GM19023 (cell line): Measurements from ENCODE around the gene IRF3.
"Not testable (repeated sequence)": the region's sequence is repeated elsewhere in the genome, so short reads cannot be mapped to it uniquely, and the experiment has no call there.

Source experiments
- ATAC-seq: cut with Tn5 transposase; IDR thresholded peaks from one replicate; pipeline ENCODE4 v1.9.1; 2021; ENCODE audit warnings: mild to moderate bottlenecking, moderate library complexity; ENCODE audit not compliant: unreplicated experiment

Gene IRF3

DNA sequence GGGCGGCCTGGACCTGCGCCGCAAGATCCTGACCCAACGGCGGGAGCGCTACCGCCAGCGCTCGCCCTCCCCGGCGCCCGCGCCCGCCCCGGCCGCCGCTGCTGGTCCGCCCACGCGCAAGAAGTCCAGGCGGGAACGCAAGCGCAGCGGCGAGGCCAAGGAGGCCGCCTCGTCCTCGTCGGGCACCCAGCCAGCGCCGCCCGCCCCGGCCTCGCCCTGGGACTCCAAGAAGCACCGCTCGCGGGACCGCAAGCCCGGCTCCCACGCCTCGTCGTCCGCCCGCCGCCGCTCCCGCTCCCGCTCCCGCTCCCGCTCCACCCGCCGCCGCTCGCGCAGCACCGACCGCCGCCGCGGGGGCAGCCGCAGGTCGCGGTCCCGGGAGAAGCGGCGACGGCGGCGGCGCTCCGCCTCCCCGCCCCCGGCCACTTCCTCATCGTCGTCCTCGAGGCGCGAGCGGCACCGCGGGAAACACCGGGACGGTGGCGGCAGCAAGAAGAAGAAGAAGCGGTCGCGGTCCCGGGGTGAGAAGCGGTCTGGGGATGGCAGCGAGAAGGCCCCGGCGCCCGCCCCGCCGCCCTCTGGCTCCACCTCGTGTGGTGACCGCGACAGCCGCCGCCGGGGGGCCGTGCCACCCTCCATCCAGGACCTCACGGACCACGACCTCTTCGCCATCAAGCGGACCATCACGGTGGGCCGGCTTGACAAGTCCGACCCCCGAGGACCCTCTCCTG is 13.7 kb downstream of the IRF3 start:
- no peak for ATAC-seq

DNA sequence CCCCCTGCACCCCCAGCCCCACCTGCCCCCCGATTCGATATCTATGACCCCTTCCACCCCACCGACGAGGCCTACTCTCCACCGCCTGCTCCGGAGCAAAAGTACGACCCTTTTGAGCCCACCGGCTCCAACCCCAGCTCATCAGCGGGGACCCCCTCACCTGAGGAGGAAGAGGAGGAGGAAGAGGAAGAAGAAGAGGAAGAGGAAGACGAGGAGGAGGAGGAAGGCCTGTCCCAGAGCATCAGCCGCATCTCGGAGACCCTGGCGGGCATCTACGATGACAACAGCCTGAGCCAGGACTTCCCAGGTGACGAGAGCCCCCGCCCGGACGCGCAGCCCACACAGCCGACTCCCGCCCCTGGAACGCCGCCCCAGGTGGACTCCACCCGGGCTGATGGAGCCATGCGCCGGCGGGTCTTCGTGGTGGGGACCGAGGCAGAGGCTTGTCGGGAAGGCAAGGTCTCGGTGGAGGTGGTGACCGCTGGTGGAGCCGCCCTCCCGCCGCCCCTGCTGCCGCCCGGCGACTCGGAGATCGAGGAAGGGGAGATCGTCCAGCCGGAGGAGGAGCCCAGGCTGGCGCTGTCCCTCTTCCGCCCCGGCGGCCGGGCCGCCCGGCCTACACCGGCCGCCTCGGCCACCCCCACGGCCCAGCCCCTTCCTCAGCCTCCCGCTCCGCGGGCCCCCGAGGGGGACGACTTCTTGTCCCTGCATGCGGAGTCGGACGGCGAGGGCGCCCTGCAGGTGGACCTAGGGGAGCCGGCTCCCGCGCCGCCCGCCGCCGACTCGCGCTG is 14.4 kb downstream of the IRF3 start:
- ATAC-seq = no peak

DNA sequence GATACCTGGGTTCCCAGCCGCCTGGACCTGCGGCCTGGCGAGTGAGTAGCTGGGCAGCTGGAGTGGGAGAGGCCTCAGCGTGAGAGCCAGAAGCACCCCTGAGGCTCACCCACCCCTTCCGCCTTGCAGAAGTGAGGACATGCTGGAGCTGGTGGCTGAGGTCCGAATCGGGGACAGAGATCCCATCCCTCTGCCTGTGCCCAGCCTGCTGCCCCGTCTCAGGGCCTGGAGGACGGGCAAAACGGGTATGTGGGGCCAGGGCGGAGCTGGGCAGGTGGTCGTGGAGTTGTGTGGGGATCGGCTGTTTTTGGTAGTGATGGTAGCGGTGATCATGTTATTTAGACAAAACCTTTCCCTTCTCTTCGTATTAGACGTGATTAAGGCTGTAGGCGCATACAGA is 19.1 kb downstream of the IRF3 start:
- no peak for ATAC-seq

DNA sequence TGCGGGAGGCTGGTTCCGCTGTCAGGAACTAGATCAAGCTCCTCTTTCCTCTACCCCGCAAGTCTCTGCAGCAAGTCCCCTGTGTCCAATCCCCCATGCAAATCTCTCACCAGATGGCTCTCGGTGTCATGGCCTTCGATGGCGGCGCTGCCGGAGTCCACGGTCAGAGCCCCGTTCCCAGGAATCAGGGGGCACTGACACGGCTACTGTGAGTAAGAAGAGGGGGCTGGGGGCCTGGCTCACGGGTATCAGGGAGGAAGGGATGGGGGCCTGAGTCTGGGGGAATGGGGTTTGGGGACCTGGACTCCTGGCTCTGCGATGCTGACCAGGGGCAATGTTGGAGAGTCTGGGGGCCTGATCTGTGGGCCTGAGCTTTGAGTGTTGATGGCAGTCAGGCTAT is 19.7 kb downstream of the IRF3 start:
- no peak for ATAC-seq

DNA sequence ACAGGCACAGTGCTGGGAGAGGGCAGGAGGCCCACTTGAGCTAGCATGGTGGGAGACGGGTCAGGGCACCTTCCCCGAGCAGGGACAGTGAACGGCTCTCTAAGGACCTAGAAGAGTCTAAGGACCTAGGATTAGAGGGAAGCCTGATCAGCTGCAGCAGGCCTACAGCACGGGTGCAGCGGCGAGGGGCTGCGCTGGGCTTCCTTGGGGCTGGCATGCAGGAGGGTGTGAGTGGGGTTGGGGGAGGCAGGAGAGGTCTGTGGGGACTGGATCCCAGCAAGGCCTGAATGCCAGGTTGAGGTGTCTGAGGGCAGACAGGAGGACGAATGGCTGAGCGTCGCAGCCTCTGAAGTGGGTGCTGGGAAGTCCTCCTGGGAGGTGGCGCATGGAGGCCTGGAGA is 20.1 kb downstream of the IRF3 start:
- no peak for ATAC-seq

DNA sequence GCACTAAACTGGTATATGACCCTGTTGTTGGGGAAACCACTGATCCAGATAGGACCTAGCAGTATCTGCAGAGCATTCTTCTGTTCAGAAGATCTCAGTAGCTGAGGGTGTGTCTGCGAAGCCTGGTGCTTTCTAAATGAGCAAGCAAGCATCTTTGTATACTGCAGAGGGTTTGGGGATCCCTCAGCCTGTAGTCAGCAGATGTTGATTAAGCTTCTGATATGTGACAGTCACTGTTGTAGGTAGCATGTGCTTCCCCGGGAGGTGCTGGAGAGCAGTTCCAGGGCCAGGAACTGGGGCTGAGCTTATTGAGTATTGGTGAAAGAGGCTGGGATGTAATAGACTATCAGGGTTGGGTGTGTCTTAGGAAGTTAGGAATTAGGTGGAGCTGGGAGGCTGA is 22.2 kb downstream of the IRF3 start:
- ATAC-seq = no peak

DNA sequence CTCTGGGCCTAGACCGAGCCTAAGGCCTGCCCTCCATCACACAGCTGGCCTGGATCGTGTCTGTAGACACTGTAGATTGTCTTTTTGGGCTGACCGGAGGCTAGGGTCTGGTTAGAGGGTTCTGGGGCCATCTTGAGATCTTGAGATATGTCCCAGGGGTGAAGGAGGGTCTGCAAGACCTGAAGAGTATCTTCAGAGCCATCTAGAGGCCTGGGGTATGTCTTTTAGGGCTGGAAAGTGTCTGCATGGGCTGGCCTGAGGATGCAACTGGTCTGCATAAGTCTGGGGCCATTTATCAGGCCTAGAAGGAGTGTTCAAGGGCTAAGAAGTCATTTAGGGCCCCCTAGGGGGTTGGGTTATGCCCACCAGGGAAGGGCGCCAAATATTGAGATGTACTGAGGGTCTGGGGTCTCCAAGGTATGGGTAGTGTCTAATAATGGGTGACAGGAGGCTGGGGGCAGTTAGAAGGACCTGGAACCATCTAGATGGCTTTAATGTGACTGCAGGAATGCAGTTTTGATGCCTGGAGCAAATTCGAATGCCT is 23.1 kb downstream of the IRF3 start:
- ATAC-seq = no peak

DNA sequence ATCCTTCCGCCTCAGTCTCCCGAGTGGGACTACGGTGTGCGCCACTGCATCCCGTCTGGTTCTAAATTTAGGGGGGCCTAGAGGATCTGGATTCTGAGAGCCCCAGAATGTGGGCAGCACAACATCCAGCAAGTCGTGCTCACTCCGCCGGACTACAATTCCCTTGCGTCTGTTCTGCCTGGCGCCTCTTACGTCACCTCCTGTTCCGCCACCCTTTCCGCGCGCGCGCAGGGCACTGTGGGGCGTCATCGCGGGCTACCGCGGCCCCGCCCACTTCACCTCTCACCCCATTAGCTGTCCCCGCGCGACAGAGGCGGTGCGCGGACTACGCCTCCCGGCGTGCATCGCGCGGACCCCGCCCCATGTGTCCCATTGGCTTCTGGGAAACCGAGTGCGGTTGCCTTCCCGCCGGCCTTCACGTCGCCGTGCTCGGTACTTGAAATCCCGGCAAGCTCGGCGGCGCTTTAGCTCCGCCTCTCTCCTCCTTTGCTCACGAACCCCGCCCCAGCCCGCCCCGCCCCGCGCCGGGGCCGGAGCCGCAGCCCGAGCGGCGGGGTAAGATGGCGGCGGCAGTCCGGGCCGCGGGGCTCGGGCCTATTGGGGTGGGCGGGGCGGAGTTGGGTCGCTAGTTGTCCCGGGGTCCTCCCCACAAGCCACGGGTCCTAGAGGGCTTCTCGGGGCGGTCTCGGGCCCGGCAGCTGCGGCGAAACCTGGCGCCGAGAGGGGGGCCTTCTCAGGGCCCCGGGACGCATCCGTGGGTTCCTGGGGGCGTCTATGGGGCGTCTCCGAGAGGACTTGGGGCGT is 23.8 kb downstream of the IRF3 start, which contains the start of gene SCAF1:
Gene SCAF1 (plus strand): TSS at position 522 of the 804 bp plus-strand sequence. CDS start 2,818 bp downstream, outside the sequence.
- ATAC-seq = peak; percentile 52

DNA sequence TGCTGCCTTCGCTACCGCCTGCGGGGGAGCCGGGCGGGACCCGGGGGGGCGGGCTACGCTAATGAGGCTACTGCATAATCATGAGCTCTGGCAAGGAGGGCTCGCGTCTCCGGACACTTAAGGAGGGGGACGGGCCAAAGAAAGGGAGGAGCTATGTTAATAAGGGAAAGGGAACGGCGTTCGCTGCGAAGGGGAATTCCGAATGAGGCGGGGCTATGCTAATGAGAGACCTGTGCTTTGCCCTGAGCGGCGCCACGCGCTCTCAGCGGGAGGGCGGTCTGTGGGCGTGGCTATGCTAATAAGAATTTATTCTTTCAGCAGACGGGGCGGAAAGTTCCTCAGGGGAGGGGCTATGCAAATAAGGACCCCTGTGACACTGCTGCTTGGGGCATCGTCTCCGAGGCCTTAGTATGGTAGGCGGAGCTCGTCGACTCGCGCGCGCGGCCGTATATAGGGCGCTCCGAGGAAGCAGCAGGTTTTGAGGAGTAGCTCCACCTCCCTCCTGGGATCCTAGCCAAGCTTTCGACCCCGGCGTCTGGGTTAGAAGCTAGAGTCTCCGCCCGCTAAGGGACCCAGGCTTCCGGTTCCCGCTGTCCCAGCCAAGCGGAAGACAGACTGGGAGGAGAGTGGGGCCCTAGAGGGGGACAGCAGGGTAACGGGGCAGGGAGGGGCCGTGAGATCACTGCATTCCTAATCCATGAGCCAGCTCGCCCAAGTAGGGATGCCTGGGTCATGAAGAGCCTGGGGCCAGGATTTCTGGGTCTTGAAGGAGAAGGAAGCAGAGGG is 25.4 kb downstream of the IRF3 start, which contains the start of gene RRAS:
Gene RRAS (minus strand): TSS at position 31 of the 786 bp plus-strand sequence. CDS start 45 bp downstream, outside the sequence.
- ATAC-seq = peak; percentile 56

DNA sequence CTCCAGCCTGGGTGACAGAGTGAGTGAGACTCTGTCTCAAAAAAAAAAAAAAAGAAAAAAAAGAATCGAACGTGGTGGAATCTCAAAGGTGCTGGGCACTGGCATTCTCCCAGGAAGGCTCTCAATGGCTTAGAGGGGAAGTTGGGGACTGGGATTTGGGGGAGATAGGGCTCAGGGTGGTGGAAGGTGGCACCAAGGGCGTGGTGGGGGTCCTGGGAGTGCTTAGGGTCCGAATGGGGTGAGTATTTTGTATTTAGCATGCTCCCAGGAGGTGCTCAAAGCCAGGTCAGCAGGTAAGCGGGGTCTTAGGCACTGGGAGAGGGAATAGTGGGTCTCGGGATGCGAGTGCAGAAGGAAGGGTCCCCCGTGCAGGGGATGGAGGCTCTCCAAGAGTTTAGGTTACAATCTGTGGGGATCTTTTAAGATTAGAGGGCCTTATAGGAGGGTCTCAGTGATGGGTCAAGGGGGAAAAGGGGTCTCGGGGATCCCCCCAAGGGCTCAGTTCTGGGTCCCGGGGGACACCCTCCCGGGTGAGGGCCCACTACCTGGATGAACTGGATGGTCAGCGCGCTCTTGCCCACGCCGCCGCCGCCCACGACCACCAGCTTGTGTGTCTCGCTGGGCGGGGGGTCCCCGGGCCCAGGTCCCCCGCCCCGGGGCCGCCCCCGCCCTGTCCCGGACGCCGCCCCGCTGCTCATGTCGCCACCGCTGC is 26.1 kb downstream of the IRF3 start:
- no peak for ATAC-seq

DNA sequence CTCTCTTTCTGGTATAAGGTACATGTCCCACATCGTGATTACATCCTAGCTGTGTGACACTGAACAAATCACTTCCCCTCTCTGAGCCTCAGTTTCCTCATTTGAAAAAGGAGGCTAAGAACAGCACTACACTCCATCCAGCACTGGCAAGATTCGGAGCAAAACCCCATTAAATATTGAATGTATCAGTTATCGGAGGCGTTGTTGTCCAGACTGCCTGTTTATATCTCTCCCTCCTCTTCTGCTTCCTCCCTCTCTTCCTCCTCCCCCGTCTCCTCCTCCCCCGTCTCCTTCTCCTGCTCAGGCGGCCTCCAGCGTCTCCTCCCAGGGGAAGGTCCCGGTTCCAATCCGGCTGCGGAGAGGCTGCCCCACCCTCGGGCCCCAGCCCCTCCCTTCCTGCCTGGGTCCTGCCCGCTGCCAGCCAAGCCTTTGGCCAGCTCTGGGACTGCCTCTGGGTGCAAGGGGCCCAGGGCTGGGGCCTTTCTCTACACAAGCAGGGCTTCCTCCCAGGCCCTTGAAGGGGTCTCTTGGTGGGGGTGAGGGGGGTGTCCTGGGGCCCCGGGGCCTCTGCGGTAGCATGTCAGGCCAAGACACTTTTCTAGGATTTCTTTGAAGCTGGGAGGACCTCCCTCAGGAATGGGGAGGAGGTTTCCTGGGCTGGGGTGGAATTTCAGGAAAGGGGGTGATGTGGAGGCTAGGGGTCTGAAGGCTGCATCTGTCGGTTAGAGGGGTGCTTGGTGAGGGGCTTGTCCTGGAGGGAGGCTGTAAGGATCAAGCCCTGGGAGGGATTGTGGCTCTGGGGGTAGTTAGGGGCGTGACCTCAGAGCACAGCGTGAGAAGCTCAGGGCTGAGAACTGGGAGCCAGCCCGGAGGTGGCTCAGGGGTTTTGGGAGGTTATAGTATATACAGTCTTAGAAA is 27.6 kb downstream of the IRF3 start:
- no peak for ATAC-seq

DNA sequence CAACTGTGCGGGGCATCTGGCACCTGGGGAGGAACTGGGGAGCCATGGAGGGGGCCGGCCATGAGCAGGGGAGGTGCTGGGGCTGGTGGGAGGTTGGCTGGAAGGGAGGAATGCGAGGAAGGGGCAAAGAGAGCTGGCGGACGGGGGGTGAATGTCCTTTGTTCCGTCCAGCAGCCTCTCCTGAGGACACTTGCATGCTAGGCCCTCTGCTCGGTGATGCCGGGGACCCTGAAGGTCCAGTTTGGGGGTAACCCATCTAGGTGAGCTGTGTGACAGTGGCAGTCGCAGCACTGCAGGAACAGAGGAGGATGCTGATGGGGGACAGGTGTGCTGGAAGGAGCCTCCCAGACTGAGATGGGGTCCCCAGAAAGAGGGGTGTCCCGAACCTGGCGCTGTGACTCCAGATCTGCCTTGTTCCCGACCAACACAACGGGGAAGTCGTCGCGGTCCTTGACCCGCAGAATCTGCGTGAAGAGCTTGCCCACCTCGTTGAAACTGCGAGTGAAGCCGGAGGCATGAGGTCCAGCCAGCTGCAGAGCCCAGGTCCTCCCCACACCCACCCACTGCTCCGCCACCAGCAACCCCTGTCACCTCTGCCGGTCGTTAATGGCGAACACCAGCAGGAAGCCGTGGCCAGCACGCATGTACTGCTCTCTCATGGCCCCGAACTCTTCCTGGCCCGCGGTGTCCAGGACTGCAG is 29.3 kb downstream of the IRF3 start:
- no peak for ATAC-seq

DNA sequence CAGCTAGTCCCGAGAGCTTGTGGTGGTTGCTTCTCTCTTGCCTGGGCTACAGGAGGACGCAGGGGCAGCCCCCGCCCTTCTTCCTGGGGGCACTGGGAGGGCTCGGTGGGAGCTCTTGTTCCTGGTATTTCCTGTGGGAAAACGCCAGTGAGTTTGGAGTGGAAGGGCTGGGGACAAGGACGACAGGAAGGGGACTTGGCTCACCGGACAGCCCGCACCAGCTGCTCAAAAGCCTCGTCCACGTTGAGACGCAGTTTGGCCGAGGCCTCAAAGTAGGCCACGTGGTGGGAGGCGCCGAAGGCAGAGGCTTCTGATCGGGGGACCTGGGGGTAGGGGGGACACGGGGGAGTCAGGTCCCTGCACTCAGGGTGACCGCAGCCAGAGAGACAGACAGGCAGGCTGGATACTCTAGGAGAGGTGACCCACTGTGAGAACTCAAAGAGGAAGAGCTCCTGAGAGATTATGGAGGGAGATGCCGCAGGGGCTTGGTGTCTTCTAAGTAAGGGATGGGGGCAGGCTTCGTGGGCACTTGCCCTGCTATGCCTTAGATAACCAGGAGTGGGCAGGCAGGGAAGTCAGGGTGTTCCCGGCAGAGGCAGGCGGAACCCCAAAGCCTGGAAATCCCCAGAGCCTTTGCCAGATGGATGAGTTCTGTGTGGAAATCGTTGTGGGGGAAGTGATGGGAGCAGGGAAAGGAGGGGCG is 30.0 kb downstream of the IRF3 start:
- no peak for ATAC-seq

DNA sequence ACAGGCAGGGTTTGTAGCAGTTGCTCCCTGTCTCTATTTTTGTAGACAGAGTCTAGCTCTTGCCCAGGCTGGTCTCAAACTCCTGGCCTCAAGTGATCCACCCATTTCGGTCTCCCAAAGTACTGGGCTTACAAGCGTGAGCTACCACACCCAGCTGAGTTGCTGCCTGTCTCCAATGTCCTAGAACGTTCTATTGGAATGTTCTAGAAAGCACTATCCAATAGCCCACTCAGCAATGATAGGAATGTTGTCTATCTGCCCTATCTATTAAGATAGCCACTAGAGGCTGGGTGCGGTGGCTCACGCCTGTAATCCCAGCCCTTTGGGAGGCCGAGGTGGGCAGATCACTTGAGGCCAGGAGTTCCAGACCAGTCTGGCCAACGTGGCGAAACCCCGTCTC is 32.4 kb downstream of the IRF3 start:
- ATAC-seq = not testable (repeated sequence)

DNA sequence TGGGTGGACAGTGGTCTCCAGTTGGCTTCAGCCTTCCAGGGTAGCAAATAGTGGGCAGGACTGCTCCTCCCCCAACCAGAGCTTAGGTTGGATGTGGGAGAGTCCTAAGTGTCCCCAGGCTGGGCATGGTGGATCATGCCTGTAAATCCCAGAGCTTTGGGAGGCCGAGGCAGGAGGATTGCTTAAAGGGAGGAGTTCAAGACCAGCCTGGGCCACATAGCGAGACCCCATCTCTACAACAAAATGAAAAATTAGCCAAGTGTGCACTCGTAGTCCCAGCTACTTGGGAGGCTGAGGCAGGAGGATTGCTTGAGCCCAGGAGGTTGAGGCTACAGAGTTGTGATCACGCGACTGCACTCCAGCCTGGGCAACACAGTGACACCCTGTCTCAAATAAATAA is 33.1 kb downstream of the IRF3 start:
- no peak for ATAC-seq

DNA sequence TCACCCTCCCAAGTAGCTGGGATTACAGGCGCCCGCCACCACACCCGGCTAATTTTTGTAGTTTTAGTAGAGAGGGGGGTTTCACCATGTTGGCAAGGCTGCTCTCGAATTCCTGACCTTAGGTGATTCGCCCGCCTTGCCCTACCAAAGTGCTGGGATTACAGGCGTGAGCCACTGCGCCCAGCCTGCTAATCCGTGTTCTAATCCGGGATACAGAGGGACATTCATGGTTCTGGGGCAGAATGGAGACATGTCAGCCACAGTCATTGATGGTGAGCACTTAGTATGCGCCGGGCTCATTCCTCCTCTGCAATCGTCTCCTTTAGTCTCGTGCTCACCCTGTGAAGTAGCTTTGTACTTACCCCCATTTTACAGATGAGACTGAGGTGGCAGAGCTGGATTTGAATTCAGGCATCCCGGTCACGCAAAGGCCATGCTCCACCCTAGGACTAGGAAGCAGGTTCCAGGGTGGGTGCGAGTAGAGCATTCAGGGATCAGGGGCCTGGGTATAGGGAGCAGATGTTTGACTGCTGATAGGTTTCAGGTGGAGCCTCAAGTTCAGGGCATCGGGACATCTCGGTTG is 34.0 kb downstream of the IRF3 start:
- ATAC-seq = no peak

DNA sequence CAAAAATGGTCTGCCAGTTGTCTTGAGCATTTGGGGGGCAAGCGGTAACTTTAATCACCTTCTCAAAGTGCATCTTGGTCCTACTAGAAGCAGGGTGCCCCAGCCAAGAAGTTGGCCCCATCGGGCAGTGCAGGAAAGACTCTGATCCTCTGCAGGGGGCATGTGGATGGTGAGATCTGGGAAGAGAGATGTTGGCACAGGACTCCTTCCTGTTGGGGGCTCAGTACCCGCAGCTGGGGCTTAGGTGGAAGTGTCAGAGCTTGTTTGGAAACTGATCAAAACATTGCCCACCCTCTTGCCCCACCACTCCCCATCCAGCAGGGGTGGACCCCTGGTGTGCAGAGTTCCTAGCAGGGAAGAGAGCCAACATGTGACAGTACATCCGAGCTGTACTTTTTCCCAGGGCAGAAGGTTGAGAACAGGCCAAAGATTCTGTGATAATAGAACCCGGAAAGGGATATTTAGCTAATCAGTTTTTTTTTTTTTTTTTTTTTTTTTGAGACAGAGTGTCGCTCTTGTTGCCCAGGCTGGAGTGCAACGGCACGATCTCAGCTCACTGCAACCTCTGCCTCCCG is 34.6 kb downstream of the IRF3 start:
- no peak for ATAC-seq
